Stimulated activated CD8-positive, alpha-beta memory T cell treated with anti-CD3 and anti-CD28 coated beads, Interleukin-7, amount 100 ng/mL, for 48 hours (primary cell): ENCODE results near the gene ANKLE2.
"Not testable (repeated sequence)": the region's sequence is repeated elsewhere in the genome, so short reads cannot be mapped to it uniquely, and the experiment has no call there.

Experiments used
- DNase-seq, 2 donors: peaks; one replicate each; pipeline ENCODE4 v3.0.0-alpha.2; 2020; ENCODE audit warnings: low read depth in 1 of 2; ENCODE audit errors: extremely low read depth in 1 of 2

Gene ANKLE2

GRCh38 chr12:132777614-132778013 lies 16.0 kb upstream of the ANKLE2 start:
- no peak for DNase-seq

GRCh38 chr12:132776816-132777568 lies 15.4 kb upstream of the ANKLE2 start:
- no peak for DNase-seq

- not testable (repeated sequence) for DNase-seq
Observed at GRCh38 chr12:132776230-132776625, 14.6 kb upstream of the ANKLE2 start.

GRCh38 chr12:132775502-132776229 lies 14.0 kb upstream of the ANKLE2 start:
- no peak for DNase-seq

- no peak for DNase-seq
Observed at GRCh38 chr12:132774646-132775275, 13.1 kb upstream of the ANKLE2 start.

GRCh38 chr12:132774159-132774558 lies 12.5 kb upstream of the ANKLE2 start:
- DNase-seq: no peak

- DNase-seq: no peak
Observed at GRCh38 chr12:132773077-132773955, 11.7 kb upstream of the ANKLE2 start.

- no peak for DNase-seq
Observed at GRCh38 chr12:132772606-132773005, 11.0 kb upstream of the ANKLE2 start.

GRCh38 chr12:132771126-132771838 lies 9.7 kb upstream of the ANKLE2 start:
- no peak for DNase-seq

GRCh38 chr12:132766380-132767085 lies 4.9 kb upstream of the ANKLE2 start:
- no peak for DNase-seq

- no peak for DNase-seq
Observed at GRCh38 chr12:132765361-132765760, 3.7 kb upstream of the ANKLE2 start.

- DNase-seq: no peak
Observed at GRCh38 chr12:132764231-132764630, 2.6 kb upstream of the ANKLE2 start.

- peak; percentile 69 to 73 for DNase-seq
Observed at GRCh38 chr12:132761921-132762583, 420 bp upstream of the ANKLE2 start.

- no peak for DNase-seq
Observed at GRCh38 chr12:132759359-132759758, 2.3 kb downstream of the ANKLE2 start.

GRCh38 chr12:132758825-132759224 lies 2.8 kb downstream of the ANKLE2 start:
- DNase-seq: not testable (repeated sequence)

GRCh38 chr12:132754160-132754932 lies 7.3 kb downstream of the ANKLE2 start:
- DNase-seq: no peak

- DNase-seq: not testable (repeated sequence)
Observed at GRCh38 chr12:132753670-132754069, 8.0 kb downstream of the ANKLE2 start.

- DNase-seq: no peak
Observed at GRCh38 chr12:132748319-132748718, 13.3 kb downstream of the ANKLE2 start.
